Measurements from ENCODE around the gene DZIP1L. TPM values are rescaled to one million over a fixed set of nuclear protein-coding genes. Genes with fewer than 3 reads are reported as not detected.

Gene DZIP1L
- total RNA-seq, 1 donor from 2014 or later: 3.3 TPM

DNA sequence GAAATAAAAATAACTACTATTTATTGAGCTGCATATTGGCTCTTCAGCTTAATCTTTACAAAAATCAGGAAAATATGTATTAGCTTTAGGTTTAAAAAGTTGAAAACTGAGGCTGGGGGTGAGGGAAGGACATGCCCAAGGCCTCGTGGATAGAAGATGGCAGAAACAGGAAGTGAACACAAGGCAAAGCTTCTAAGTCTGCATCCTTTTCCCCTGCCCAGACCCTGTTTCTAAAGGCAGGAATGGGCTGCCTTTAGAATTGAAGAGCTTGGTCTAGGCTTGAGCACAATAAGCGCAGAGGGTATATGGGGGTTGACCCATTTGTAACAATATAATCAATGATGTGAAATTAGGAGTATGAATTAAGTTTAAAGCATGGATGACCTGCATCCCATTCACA is 99.3 kb downstream of the DZIP1L start:
- Mint-ChIP-seq H3K4me3 (ENCODE audit: unreplicated experiment) (no peak overlapping the region), H3K27me3 (ENCODE audit: unreplicated experiment) (peaks cover 3% of the 10 kb centered on the region), H3K36me3 (ENCODE audit: unreplicated experiment) (peaks cover 5% of the 10 kb centered on the region), H3K9me3 (ENCODE audit: unreplicated experiment) (no peaks in the 10 kb centered on the region), H3K4me1 (ENCODE audit: low read depth, unreplicated experiment) (no peaks in the 10 kb centered on the region), H3K27ac (ENCODE audit: unreplicated experiment) (no peak overlapping the region)
- DNase-seq: no peak
- TF ChIP-seq, protein P1, sequence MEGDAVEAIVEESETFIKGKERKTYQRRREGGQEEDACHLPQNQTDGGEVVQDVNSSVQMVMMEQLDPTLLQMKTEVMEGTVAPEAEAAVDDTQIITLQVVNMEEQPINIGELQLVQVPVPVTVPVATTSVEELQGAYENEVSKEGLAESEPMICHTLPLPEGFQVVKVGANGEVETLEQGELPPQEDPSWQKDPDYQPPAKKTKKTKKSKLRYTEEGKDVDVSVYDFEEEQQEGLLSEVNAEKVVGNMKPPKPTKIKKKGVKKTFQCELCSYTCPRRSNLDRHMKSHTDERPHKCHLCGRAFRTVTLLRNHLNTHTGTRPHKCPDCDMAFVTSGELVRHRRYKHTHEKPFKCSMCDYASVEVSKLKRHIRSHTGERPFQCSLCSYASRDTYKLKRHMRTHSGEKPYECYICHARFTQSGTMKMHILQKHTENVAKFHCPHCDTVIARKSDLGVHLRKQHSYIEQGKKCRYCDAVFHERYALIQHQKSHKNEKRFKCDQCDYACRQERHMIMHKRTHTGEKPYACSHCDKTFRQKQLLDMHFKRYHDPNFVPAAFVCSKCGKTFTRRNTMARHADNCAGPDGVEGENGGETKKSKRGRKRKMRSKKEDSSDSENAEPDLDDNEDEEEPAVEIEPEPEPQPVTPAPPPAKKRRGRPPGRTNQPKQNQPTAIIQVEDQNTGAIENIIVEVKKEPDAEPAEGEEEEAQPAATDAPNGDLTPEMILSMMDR (IDR thresholded peaks at IDR 0.05; ENCODE audit: partially characterized antibody, unreplicated experiment): no peak

DNA sequence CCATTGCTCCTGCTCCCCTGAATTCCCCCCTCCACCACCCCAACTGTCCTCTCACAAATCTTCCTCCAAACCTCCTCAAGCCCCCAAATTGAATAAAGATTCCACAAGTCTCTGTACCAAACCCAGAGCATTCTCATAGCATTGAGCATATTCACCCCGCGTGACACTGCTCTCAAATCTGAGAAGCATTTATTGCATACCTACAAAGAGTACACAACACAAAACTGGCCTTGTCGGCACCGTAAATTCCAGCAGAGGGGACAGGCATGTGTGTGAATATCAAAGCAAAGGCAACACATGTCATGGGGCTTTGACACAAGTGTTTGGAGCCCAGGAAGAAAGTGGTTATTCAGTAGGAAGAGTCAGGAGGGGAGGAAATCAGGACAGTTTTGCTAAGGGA is 102.9 kb downstream of the DZIP1L start:
- Mint-ChIP-seq H3K9me3 (ENCODE audit: unreplicated experiment) (no peaks in the 10 kb centered on the region), H3K36me3 (ENCODE audit: unreplicated experiment) (no peaks in the 10 kb centered on the region), H3K27me3 (ENCODE audit: unreplicated experiment) (peaks cover 3% of the 10 kb centered on the region), H3K27ac (ENCODE audit: unreplicated experiment) (no peak overlapping the region), H3K4me1 (ENCODE audit: low read depth, unreplicated experiment) (no peaks in the 10 kb centered on the region), H3K4me3 (ENCODE audit: unreplicated experiment) (no peak overlapping the region)
- TF ChIP-seq, protein P1 (IDR thresholded peaks at IDR 0.05; ENCODE audit: partially characterized antibody, unreplicated experiment): no peak
- no peak for DNase-seq

Other genes with a start within 250 kb of the DZIP1L start
- gene CLDN18, start 105.4 kb downstream of the DZIP1L start, total RNA-seq (ENCODE audit: unreplicated experiment): not detected
- gene A4GNT, start 16.8 kb upstream of the DZIP1L start, total RNA-seq (ENCODE audit: unreplicated experiment): not detected
- 16.0 TPM for gene DBR1, start 59.3 kb upstream of the DZIP1L start, total RNA-seq (ENCODE audit: unreplicated experiment)
- gene ARMC8, start 71.7 kb upstream of the DZIP1L start, total RNA-seq (ENCODE audit: unreplicated experiment): 54.4 TPM
- gene NME9, start 214.2 kb upstream of the DZIP1L start, total RNA-seq (ENCODE audit: unreplicated experiment): 0.47 TPM
- 41.5 TPM for gene MRAS, start 233.0 kb upstream of the DZIP1L start, total RNA-seq (ENCODE audit: unreplicated experiment)

Measured in glutamatergic neuron (in vitro differentiated cells).